SK-N-SH (cell line): Measurements from ENCODE around the gene AK4. TPM values are rescaled to one million over a fixed set of nuclear protein-coding genes. Genes with fewer than 3 reads are reported as not detected.

Experiments used
- CTCF ChIA-PET: fragments of 300-600, 350-600 bp; formaldehyde crosslinking; extraction: SDS; loops from one replicate; lab custom pipeline; 2021; lab: Yijun Ruan, JAX
- POLR2A ChIA-PET: fragments of 350-600 bp; sonication (Branson Sonifier 250); formaldehyde crosslinking; extraction: SDS; loops from one replicate; lab custom pipeline; 2020; ENCODE audit warnings: antibody characterized with exemption, inconsistent platforms; lab: Yijun Ruan, JAX
- DNase-seq: peaks from one replicate; pipeline ENCODE4 v3.0.0; 2012
- H2AFZ ChIP-seq: fragments of 200-600 bp; sonication (generic); 2 replicates; pipeline ENCODE4 v1.8.1; 2016; ENCODE audit warnings: antibody characterized with exemption, mild to moderate bottlenecking, low read depth
- H3F3A ChIP-seq: fragments of 200-600 bp; sonication (generic); replicated peaks from 2 replicates; pipeline ENCODE3; 2016; ENCODE audit warnings: antibody characterized with exemption, mild to moderate bottlenecking; ENCODE audit not compliant: insufficient read depth
- H3K27ac ChIP-seq, 2 experiments: fragments of 200-500 bp in 1 of 2; fragments of 200-600 bp in 1 of 2; sonication (Bioruptor generic) in 1 of 2; sonication (generic), shearing (Covaris generic) in 1 of 2; 2 replicates each; pipeline versions ENCODE4 v1.5.1 to v1.6.1; 2014 to 2016; ENCODE audit warnings: low read depth in 2 of 2, inconsistent platforms in 1 of 2, low read length in 1 of 2, mild to moderate bottlenecking in 1 of 2, mixed read lengths in 1 of 2
- H3K27me3 ChIP-seq: fragments of 200-600 bp; sonication (generic), shearing (Covaris generic); 2 replicates; pipeline ENCODE4 v1.6.1; 2016; ENCODE audit warnings: mixed run types; ENCODE audit not compliant: insufficient read depth
- H3K36me3 ChIP-seq, 2 experiments: fragments of 200-500 bp in 1 of 2; fragments of 200-600 bp in 1 of 2; sonication (Bioruptor generic) in 1 of 2; sonication (generic) in 1 of 2; replicated peaks in 1 of 2; 2 replicates each; pipeline versions ENCODE3 to v1.5.1; 2014 to 2016; ENCODE audit warnings: low read length in 1 of 2, mild to moderate bottlenecking in 1 of 2; ENCODE audit not compliant: insufficient read depth in 2 of 2, control insufficient read depth in 1 of 2
- H3K4me1 ChIP-seq, 2 experiments: fragments of 200-500 bp in 1 of 2; fragments of 200-600 bp in 1 of 2; sonication (Bioruptor generic) in 1 of 2; sonication (generic), shearing (Covaris generic) in 1 of 2; 2 replicates each; pipeline versions ENCODE4 v1.5.1 to v1.6.1; 2014 to 2016; ENCODE audit warnings: low read depth in 1 of 2, low read length in 1 of 2, mixed run types in 1 of 2; ENCODE audit not compliant: insufficient read depth in 2 of 2, control insufficient read depth in 1 of 2
- H3K4me2 ChIP-seq: fragments of 200-600 bp; sonication (generic), shearing (Covaris generic); 2 replicates; pipeline ENCODE4 v1.6.1; 2017; ENCODE audit warnings: mixed run types
- H3K4me3 ChIP-seq, 2 experiments: fragments of 200-500 bp in 1 of 2; fragments of 200-600 bp in 1 of 2; sonication (Bioruptor generic) in 1 of 2; sonication (generic), shearing (Covaris generic) in 1 of 2; 2 replicates each; pipeline versions ENCODE4 v1.5.1 to v1.8.1; 2014 to 2016; ENCODE audit warnings: low read depth in 2 of 2, inconsistent platforms in 1 of 2, low read length in 1 of 2, mild to moderate bottlenecking in 1 of 2, mixed read lengths in 1 of 2, moderate library complexity in 1 of 2
- H3K79me2 ChIP-seq: fragments of 200-600 bp; sonication (generic); 2 replicates; pipeline ENCODE4 v1.8.1; 2017; ENCODE audit warnings: mild to moderate bottlenecking; ENCODE audit not compliant: insufficient read depth
- H3K9ac ChIP-seq: fragments of 200-600 bp; sonication (generic); 2 replicates; pipeline ENCODE4 v1.6.1; 2017; ENCODE audit warnings: mixed run types
- H3K9me2 ChIP-seq: fragments of 200-600 bp; sonication (generic); 2 replicates; pipeline ENCODE4 v1.6.1; 2017; ENCODE audit warnings: mixed run types
- H3K9me3 ChIP-seq: fragments of 200-600 bp; sonication (generic); 2 replicates; pipeline ENCODE4 v1.6.1; 2017; ENCODE audit warnings: mixed run types, mild to moderate bottlenecking, moderate library complexity
- H4K20me1 ChIP-seq: fragments of 200-600 bp; sonication (generic); 2 replicates; pipeline ENCODE4 v1.6.1; 2017; ENCODE audit warnings: mild to moderate bottlenecking, mixed run types; ENCODE audit not compliant: insufficient read depth
- EP300 ChIP-seq, 2 experiments: IDR thresholded peaks; 2 replicates each; pipeline versions ENCODE4 v1.4.0 to v1.6.1; 2012; ENCODE audit warnings: borderline replicate concordance in 1 of 2, low read depth in 1 of 2, low read length in 1 of 2
- FOXM1 ChIP-seq: IDR thresholded peaks from 2 replicates; pipeline ENCODE4 v1.4.0; 2012; ENCODE audit warnings: low read depth, mild to moderate bottlenecking
- GABPA ChIP-seq: IDR thresholded peaks from 2 replicates; pipeline ENCODE4 v1.4.0; 2012; ENCODE audit warnings: low read depth, mild to moderate bottlenecking
- JUND ChIP-seq: IDR thresholded peaks from 2 replicates; pipeline ENCODE4 v1.4.0; 2012
- MXI1 ChIP-seq: IDR thresholded peaks from 2 replicates; pipeline ENCODE4 v1.6.1; 2012; ENCODE audit warnings: mild to moderate bottlenecking, low read depth, low read length, improper control_type of control experiment
- NRF1 ChIP-seq: IDR thresholded peaks from 2 replicates; pipeline ENCODE4 v1.6.1; 2012; ENCODE audit warnings: low read depth, mild to moderate bottlenecking, low read length
- POLR2AphosphoS5 ChIP-seq: IDR thresholded peaks from 2 replicates; pipeline ENCODE4 v1.6.1; 2012; ENCODE audit warnings: low read depth, low read length
- RAD21 ChIP-seq: IDR thresholded peaks from 2 replicates; pipeline ENCODE4 v1.6.1; 2012; ENCODE audit warnings: mild to moderate bottlenecking, low read length
- RXRA ChIP-seq: IDR thresholded peaks from 2 replicates; pipeline ENCODE4 v1.4.0; 2012; ENCODE audit warnings: low read depth, mild to moderate bottlenecking, borderline replicate concordance
- TCF12 ChIP-seq: IDR thresholded peaks from 2 replicates; pipeline ENCODE4 v1.4.0; 2012
- USF2 ChIP-seq: fragments of 150-350 bp; IDR thresholded peaks from 2 replicates; pipeline ENCODE4 v1.6.1; 2017; ENCODE audit warnings: antibody characterized with exemption, low read length, low read depth, borderline replicate concordance
- WGBS: methylation state at CpG from one replicate; pipeline ENCODE4 v1.1.6; 2017; ENCODE audit warnings: low lambda C conversion rate; 5-methylcytosine and 5-hydroxymethylcytosine counted together
- polyA plus RNA-seq, 3 experiments: library from polyadenylated mRNA; depleted of rRNA; stranded (reverse); fragments of >200 nt; gene quantifications; 2 replicates each; pipeline ENCODE4 v1.2.3, GENCODE V29; 2012
- TF ChIP-seq, protein P1 (sequence below): IDR thresholded peaks from 2 replicates; pipeline ENCODE4 v1.4.0; 2012; ENCODE audit warnings: low read depth
- TF ChIP-seq, protein P2 (sequence below): IDR thresholded peaks from 2 replicates; pipeline ENCODE4 v1.6.1; 2012; ENCODE audit warnings: mild to moderate bottlenecking, low read depth, low read length, moderate library complexity

AK4 gene
- polyA plus RNA-seq, 1 of the 3 experiments (the other 2 are of a cell fraction): 6.4 TPM

- TF ChIP-seq EP300 (IDR thresholded peaks at IDR 0.05; ENCODE audit: borderline replicate concordance in 1 of 2, low read depth in 1 of 2, low read length in 1 of 2): no peak
- TF ChIP-seq POLR2AphosphoS5: no peak
- TF ChIP-seq, protein P1, sequence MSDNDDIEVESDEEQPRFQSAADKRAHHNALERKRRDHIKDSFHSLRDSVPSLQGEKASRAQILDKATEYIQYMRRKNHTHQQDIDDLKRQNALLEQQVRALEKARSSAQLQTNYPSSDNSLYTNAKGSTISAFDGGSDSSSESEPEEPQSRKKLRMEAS: no peak
Observed at GRCh38 chr1:65166572-65167305, 18.7 kb downstream of the AK4 start (continued).

GRCh38 chr1:65167586-65168242, 19.7 kb downstream of the AK4 start:
- no peak overlapping the region for H3K4me2 ChIP-seq
- no peak overlapping the region for H3K27ac ChIP-seq
- ChIA-PET POLR2A (interaction anchor here (0.5 kb wide), 1 partner anchor 59 kb away, joined by 4 read pairs; no protein-coding TSS in a partner anchor), CTCF (interaction anchor here (1.1 kb wide), 1 partner anchor 18 kb away, joined by 3 read pairs; no protein-coding TSS in a partner anchor)
- no peak for DNase-seq
- H3K4me3 ChIP-seq: no peak overlapping the region
- H2AFZ ChIP-seq: no peak overlapping the region
- no peaks in the 10 kb centered on the region for H3K27me3 ChIP-seq
- no peaks in the 10 kb centered on the region for H3F3A ChIP-seq
- no peaks in the 10 kb centered on the region for H3K9me3 ChIP-seq
- no peaks in the 10 kb centered on the region for H3K79me2 ChIP-seq
- no peaks in the 10 kb centered on the region for H3K9me2 ChIP-seq
- no peaks in the 10 kb centered on the region; a peak in 2 of 4 replicates for H3K4me1 ChIP-seq
- TF ChIP-seq, protein P2, sequence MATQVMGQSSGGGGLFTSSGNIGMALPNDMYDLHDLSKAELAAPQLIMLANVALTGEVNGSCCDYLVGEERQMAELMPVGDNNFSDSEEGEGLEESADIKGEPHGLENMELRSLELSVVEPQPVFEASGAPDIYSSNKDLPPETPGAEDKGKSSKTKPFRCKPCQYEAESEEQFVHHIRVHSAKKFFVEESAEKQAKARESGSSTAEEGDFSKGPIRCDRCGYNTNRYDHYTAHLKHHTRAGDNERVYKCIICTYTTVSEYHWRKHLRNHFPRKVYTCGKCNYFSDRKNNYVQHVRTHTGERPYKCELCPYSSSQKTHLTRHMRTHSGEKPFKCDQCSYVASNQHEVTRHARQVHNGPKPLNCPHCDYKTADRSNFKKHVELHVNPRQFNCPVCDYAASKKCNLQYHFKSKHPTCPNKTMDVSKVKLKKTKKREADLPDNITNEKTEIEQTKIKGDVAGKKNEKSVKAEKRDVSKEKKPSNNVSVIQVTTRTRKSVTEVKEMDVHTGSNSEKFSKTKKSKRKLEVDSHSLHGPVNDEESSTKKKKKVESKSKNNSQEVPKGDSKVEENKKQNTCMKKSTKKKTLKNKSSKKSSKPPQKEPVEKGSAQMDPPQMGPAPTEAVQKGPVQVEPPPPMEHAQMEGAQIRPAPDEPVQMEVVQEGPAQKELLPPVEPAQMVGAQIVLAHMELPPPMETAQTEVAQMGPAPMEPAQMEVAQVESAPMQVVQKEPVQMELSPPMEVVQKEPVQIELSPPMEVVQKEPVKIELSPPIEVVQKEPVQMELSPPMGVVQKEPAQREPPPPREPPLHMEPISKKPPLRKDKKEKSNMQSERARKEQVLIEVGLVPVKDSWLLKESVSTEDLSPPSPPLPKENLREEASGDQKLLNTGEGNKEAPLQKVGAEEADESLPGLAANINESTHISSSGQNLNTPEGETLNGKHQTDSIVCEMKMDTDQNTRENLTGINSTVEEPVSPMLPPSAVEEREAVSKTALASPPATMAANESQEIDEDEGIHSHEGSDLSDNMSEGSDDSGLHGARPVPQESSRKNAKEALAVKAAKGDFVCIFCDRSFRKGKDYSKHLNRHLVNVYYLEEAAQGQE: peak; percentile 29; the same call in 1 of the 2 replicates
- TF ChIP-seq GABPA: no peak
- WGBS: 93% methylated on average over 5 of the region's 5 CpGs
- no peak overlapping the region for H3K9ac ChIP-seq
- no peaks in the 10 kb centered on the region for H3K36me3 ChIP-seq
- no peaks in the 10 kb centered on the region for H4K20me1 ChIP-seq

DNA sequence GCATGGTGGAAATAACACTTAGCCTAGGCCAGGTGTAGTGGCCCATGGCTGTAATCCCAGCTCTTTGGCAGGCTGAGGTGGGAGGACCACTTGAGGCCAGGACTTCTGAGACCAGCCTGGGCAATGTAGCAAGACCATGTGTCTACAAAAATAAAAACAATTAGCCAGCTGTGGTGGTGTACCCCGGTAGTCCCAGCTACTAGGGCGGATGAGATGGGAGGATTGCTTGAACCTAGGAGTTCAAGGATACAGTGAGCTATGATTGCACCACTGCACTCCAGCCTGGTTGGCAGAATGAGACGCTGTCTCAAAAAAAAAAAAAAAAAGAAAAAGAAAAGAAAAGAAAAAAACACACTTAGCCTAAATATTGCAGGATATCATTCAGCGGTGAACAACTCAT, 20.9 kb downstream of the AK4 start:
- H2AFZ ChIP-seq: no peak overlapping the region
- no peaks in the 10 kb centered on the region for H3K9me3 ChIP-seq
- H3K36me3 ChIP-seq: no peaks in the 10 kb centered on the region
- no peaks in the 10 kb centered on the region for H4K20me1 ChIP-seq
- H3K79me2 ChIP-seq: no peaks in the 10 kb centered on the region
- H3K27me3 ChIP-seq: no peaks in the 10 kb centered on the region
- no peak overlapping the region for H3K4me2 ChIP-seq
- H3K4me3 ChIP-seq: no peak overlapping the region
- no peak for TF ChIP-seq NRF1
- no peak for TF ChIP-seq GABPA
- TF ChIP-seq RAD21: no peak
- TF ChIP-seq FOXM1: no peak
- no peak for TF ChIP-seq TCF12
- no peak for TF ChIP-seq USF2
- no peak for TF ChIP-seq RXRA
- no peak for TF ChIP-seq POLR2AphosphoS5
- no peak for TF ChIP-seq JUND
- no peak for TF ChIP-seq MXI1
- TF ChIP-seq, protein P2: no peak
- H3F3A ChIP-seq: no peaks in the 10 kb centered on the region
- ChIA-PET CTCF (no interaction called here), POLR2A (no interaction called here)
- no peaks in the 10 kb centered on the region; a peak in 2 of 4 replicates for H3K4me1 ChIP-seq
- no peak overlapping the region for H3K9ac ChIP-seq
- no peaks in the 10 kb centered on the region for H3K9me2 ChIP-seq
- H3K27ac ChIP-seq: no peak overlapping the region
- 90% methylated on average over 4 of the region's 4 CpGs for WGBS
- no peak for DNase-seq
